ENCODE results near the gene RSU1.

GRCh38 chr10:16652154-16652553, 165.1 kb downstream of the RSU1 start:
- TF ChIP-seq CTCF (IDR thresholded peaks at IDR 0.05 in 2 of 3, conservative IDR thresholded peaks at IDR 0.05 in 1 of 3; ENCODE audit: borderline replicate concordance in 1 of 3, insufficient read depth in 1 of 3, low read depth in 2 of 3, low read length in 2 of 3) (no peak), POLR2AphosphoS5 (IDR thresholded peaks at IDR 0.05; ENCODE audit: low read depth, low read length) (no peak), EZH2phosphoT487 (IDR thresholded peaks at IDR 0.05; ENCODE audit: borderline replicate concordance) (no peak), SP1 (IDR thresholded peaks at IDR 0.05; ENCODE audit: low read depth) (no peak), CEBPB (IDR thresholded peaks at IDR 0.05; ENCODE audit: low read depth) (no peak), RAD21 (IDR thresholded peaks at IDR 0.05; ENCODE audit: low read depth) (no peak), EZH2 (IDR thresholded peaks at IDR 0.05) (no peak), POLR2A (IDR thresholded peaks at IDR 0.05; ENCODE audit: borderline replicate concordance, extremely low read depth, insufficient read depth, insufficient read length) (no peak), FOSL1 (IDR thresholded peaks at IDR 0.05; ENCODE audit: low read depth) (no peak), SIN3A (IDR thresholded peaks at IDR 0.05; ENCODE audit: low read depth) (no peak)
- TF ChIP-seq, protein P1, sequence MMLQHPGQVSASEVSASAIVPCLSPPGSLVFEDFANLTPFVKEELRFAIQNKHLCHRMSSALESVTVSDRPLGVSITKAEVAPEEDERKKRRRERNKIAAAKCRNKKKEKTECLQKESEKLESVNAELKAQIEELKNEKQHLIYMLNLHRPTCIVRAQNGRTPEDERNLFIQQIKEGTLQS (IDR thresholded peaks at IDR 0.05): no peak
